Left lung (tissue), 10 donors: ENCODE measurements around the gene RNU6-8. TPM values are rescaled to one million over a fixed set of nuclear protein-coding genes. Genes with fewer than 3 reads are reported as not detected.

Experiments
- ATAC-seq: fragments of 200-7000 bp; cut with Tn5 transposase; one replicate; pipeline ENCODE4 v1.9.1; 2020; ENCODE audit warnings: moderate library complexity
- DNase-seq, 4 donors: peaks; one replicate each; pipeline ENCODE4 v3.0.0-alpha.2; 2013 to 2020
- H3K27ac ChIP-seq, 2 donors: fragments of 200-600 bp; sonication (generic) in 1 of 2; one replicate each; pipeline versions ENCODE4 v1.5.0 to v1.8.0; 2020 to 2021
- H3K27me3 ChIP-seq, 2 donors: fragments of 200-600 bp; sonication (generic) in 1 of 2; one replicate each; pipeline versions ENCODE4 v1.5.0 to v1.8.0; 2020 to 2021
- H3K36me3 ChIP-seq, 2 donors: fragments of 200-600 bp; sonication (generic) in 1 of 2; one replicate each; pipeline versions ENCODE4 v1.5.0 to v1.8.0; 2020 to 2021
- H3K4me1 ChIP-seq, 2 donors: fragments of 200-600 bp; one replicate each; pipeline ENCODE4 v1.8.0; 2021
- H3K4me3 ChIP-seq, 2 donors: fragments of 200-600 bp; sonication (generic) in 1 of 2; one replicate each; pipeline versions ENCODE4 v1.5.0 to v1.8.0; 2020 to 2021; ENCODE audit warnings: mild to moderate bottlenecking in 1 of 2
- H3K9me3 ChIP-seq, 2 donors: fragments of 200-600 bp; sonication (generic) in 1 of 2; one replicate each; pipeline versions ENCODE4 v1.5.0 to v1.8.0; 2020 to 2021
- CTCF ChIP-seq, 2 donors: fragments of 200-600 bp; sonication (generic) in 1 of 2; IDR thresholded peaks; one replicate each; pipeline versions ENCODE4 v1.5.0 to v1.8.0; 2021; ENCODE audit warnings: antibody characterized with exemption in 2 of 2
- intact Hi-C, 2 donors: fragments of 100-400 bp; cut with DNase I; formaldehyde crosslinking; loops; one replicate each; pipeline versions ENCODE4 v1.11.2 to v1.14.2; 2022
- polyA plus RNA-seq, 6 donors: library from polyadenylated mRNA; unstranded; fragments of 120-200 nt; gene quantifications; one replicate each; pipeline ENCODE4 v1.2.1, GENCODE V29; 2013; ENCODE audit not compliant: insufficient read length in 6 of 6
- total RNA-seq, 2 donors: library from RNA; stranded (reverse); fragmentation: NEBNext Ultra II Directional; extraction: Animal tissue kit (Norgen Biotek cat#: 25700); gene quantifications; one replicate each; pipeline ENCODE4 v1.2.1, GENCODE V29; 2021
- donor health status: DM: no; HTN: yes; CAD: no.
- donor health status: DM: no; HTN: no; CAD: no.

Gene RNU6-8
- total and polyA plus RNA-seq, 8 donors: not detected

GRCh38 chr14:32208490-32208889 lies 5.4 kb upstream of the RNU6-8 start:
- no peaks in the 10 kb centered on the region for H3K36me3 ChIP-seq
- no peaks in the 10 kb centered on the region for H3K9me3 ChIP-seq
- DNase-seq (no peak), ATAC-seq (no peak)
- H3K27me3 ChIP-seq: peaks cover 0 to 6% of the 10 kb centered on the region in 2 donors
- H3K4me3 ChIP-seq: no peak overlapping the region
- TF ChIP-seq CTCF (IDR thresholded peaks at IDR 0.05): no peak
- intact Hi-C loops: no loop called here
- H3K27ac ChIP-seq: no peak overlapping the region
- peaks cover 4 to 6% of the 10 kb centered on the region in 2 donors for H3K4me1 ChIP-seq

GRCh38 chr14:32206552-32206951 lies 3.5 kb upstream of the RNU6-8 start:
- ATAC-seq (no peak), DNase-seq (no peak)
- Histone ChIP-seq H3K27ac (no peak overlapping the region), H3K27me3 (peaks cover 0 to 22% of the 10 kb centered on the region in 2 donors), H3K9me3 (no peaks in the 10 kb centered on the region), H3K36me3 (no peaks in the 10 kb centered on the region), H3K4me1 (peaks cover 9 to 22% of the 10 kb centered on the region in 2 donors), H3K4me3 (no peak overlapping the region)
- intact Hi-C loops: no loop called here
- TF ChIP-seq CTCF (IDR thresholded peaks at IDR 0.05): no peak

GRCh38 chr14:32205984-32206383 lies 2.9 kb upstream of the RNU6-8 start:
- peaks cover 9 to 22% of the 10 kb centered on the region in 2 donors for H3K4me1 ChIP-seq
- H3K27ac ChIP-seq: no peak overlapping the region
- DNase-seq (no peak), ATAC-seq (no peak)
- H3K4me3 ChIP-seq: no peak overlapping the region
- TF ChIP-seq CTCF (IDR thresholded peaks at IDR 0.05): no peak
- intact Hi-C loops: no loop called here
- H3K27me3 ChIP-seq: peaks cover 0 to 23% of the 10 kb centered on the region in 2 donors
- H3K36me3 ChIP-seq: no peaks in the 10 kb centered on the region
- H3K9me3 ChIP-seq: no peaks in the 10 kb centered on the region

- TF ChIP-seq CTCF (IDR thresholded peaks at IDR 0.05): no peak
- no peaks in the 10 kb centered on the region for H3K9me3 ChIP-seq
- H3K4me1 ChIP-seq: peaks cover 9 to 26% of the 10 kb centered on the region in 2 donors
- no peak overlapping the region for H3K4me3 ChIP-seq
- DNase-seq: no peak
- intact Hi-C loops: no loop called here
- no peak overlapping the region for H3K27ac ChIP-seq
- peaks cover 0 to 23% of the 10 kb centered on the region in 2 donors for H3K27me3 ChIP-seq
- no peaks in the 10 kb centered on the region for H3K36me3 ChIP-seq
- ATAC-seq: no peak
Measured at GRCh38 chr14:32205554-32205953, 2.5 kb upstream of the RNU6-8 start.

GRCh38 chr14:32203928-32204357 lies 874 bp upstream of the RNU6-8 start:
- intact Hi-C loops: no loop called here
- ATAC-seq (peak; percentile 36), DNase-seq (peak in 2 of 4 donors; percentile 39 to 40)
- Histone ChIP-seq H3K27me3 (peaks cover 0 to 23% of the 10 kb centered on the region in 2 donors), H3K4me3 (peak overlapping the region; percentile 60 to 61), H3K9me3 (no peaks in the 10 kb centered on the region), H3K4me1 (peaks cover 9 to 31% of the 10 kb centered on the region in 2 donors), H3K27ac (peak overlapping the region; percentile 80 to 88), H3K36me3 (no peaks in the 10 kb centered on the region)
- no peak for TF ChIP-seq CTCF (IDR thresholded peaks at IDR 0.05)
